GM23338 (cell line): Measurements from ENCODE around the gene TMEM250. TPM values are rescaled to one million over a fixed set of nuclear protein-coding genes. Genes with fewer than 3 reads are reported as not detected.

Experiments used
- ATAC-seq: fragments of 200-7000 bp; cut with Tn5 transposase; 3 replicates; pipeline ENCODE4 v1.9.1; 2020
- DNase-seq: peaks from one replicate; pipeline ENCODE4 v3.0.0-alpha.2; 2015; ENCODE audit warnings: low spot score
- H2AFZ ChIP-seq: fragments of 200-600 bp; sonication (generic); 2 replicates; pipeline ENCODE4 v1.8.0; 2016; ENCODE audit warnings: antibody characterized with exemption, mild to moderate bottlenecking, moderate library complexity
- H3F3A ChIP-seq: fragments of 200-600 bp; sonication (generic); replicated peaks from 2 replicates; pipeline ENCODE4 v1.8.0; 2017; ENCODE audit warnings: antibody characterized with exemption, mixed run types, low read depth
- H3K27ac ChIP-seq: fragments of 200-600 bp; sonication (generic); 2 replicates; pipeline ENCODE4 v1.6.1; 2016; ENCODE audit warnings: low read depth
- H3K27me3 ChIP-seq: fragments of 200-600 bp; sonication (generic); 2 replicates; pipeline ENCODE4 v1.8.0; 2016; ENCODE audit warnings: mild to moderate bottlenecking, mixed run types, moderate library complexity; ENCODE audit not compliant: insufficient read depth
- H3K36me3 ChIP-seq: fragments of 200-600 bp; sonication (generic); 2 replicates; pipeline ENCODE4 v1.8.0; 2016; ENCODE audit warnings: mild to moderate bottlenecking; ENCODE audit not compliant: insufficient read depth
- H3K4me1 ChIP-seq: fragments of 200-600 bp; sonication (generic); 2 replicates; pipeline ENCODE4 v1.8.0; 2016; ENCODE audit warnings: mild to moderate bottlenecking, moderate library complexity; ENCODE audit not compliant: insufficient read depth
- H3K4me2 ChIP-seq: fragments of 200-600 bp; sonication (generic); 2 replicates; pipeline ENCODE4 v1.7.1; 2017; ENCODE audit warnings: mixed run types
- H3K4me3 ChIP-seq: fragments of 200-600 bp; sonication (generic); 2 replicates; pipeline ENCODE4 v1.6.1; 2016; ENCODE audit warnings: mixed run types
- H3K79me2 ChIP-seq: fragments of 200-600 bp; sonication (generic); replicated peaks from 2 replicates; pipeline ENCODE4 v1.8.0; 2017; ENCODE audit warnings: mild to moderate bottlenecking; ENCODE audit not compliant: insufficient read depth
- H3K9me2 ChIP-seq: fragments of 200-600 bp; sonication (generic); 2 replicates; pipeline ENCODE4 v1.8.0; 2017; ENCODE audit not compliant: insufficient read depth
- H4K20me1 ChIP-seq: fragments of 200-600 bp; sonication (generic); replicated peaks from 2 replicates; pipeline ENCODE4 v1.8.0; 2017; ENCODE audit warnings: mild to moderate bottlenecking; ENCODE audit not compliant: insufficient read depth
- H3K27ac Mint-ChIP-seq: 2 replicates; pipeline ENCODE4 v1.8.0; 2020; ENCODE audit warnings: inconsistent platforms, mild to moderate bottlenecking, moderate library complexity, mixed read lengths
- H3K27me3 Mint-ChIP-seq: 3 replicates; pipeline ENCODE4 v1.8.0; 2022; ENCODE audit warnings: low read depth, mild to moderate bottlenecking, moderate library complexity, mixed read lengths, inconsistent platforms; ENCODE audit not compliant: insufficient read depth, poor library complexity
- H3K36me3 Mint-ChIP-seq: 3 replicates; pipeline ENCODE4 v1.8.0; 2021; ENCODE audit warnings: low read depth, mild to moderate bottlenecking, inconsistent platforms, moderate library complexity, mixed read lengths
- H3K4me1 Mint-ChIP-seq: 3 replicates; pipeline ENCODE4 v1.8.0; 2020; ENCODE audit warnings: mild to moderate bottlenecking, inconsistent platforms, mixed read lengths
- H3K4me3 Mint-ChIP-seq: 3 replicates; pipeline ENCODE4 v1.8.0; 2021; ENCODE audit warnings: moderate library complexity, mild to moderate bottlenecking, inconsistent platforms, mixed read lengths
- H3K9me3 Mint-ChIP-seq: 3 replicates; pipeline ENCODE4 v1.8.0; 2020; ENCODE audit warnings: moderate library complexity, mild to moderate bottlenecking, inconsistent platforms, mixed read lengths
- CREB1 ChIP-seq: fragments of 250-450 bp; sonication (Bioruptor Pico); IDR thresholded peaks from 2 replicates; pipeline ENCODE4 v1.5.0; 2020; ENCODE audit warnings: low read depth, mild to moderate bottlenecking, moderate library complexity
- CTCF ChIP-seq, 2 experiments: fragments of 200-600 bp in 1 of 2; sonication (generic) in 1 of 2; conservative IDR thresholded peaks; 2 replicates each; pipeline versions ENCODE4 v1.5.1 to v1.6.1; 2016 to 2017; ENCODE audit warnings: antibody characterized with exemption in 2 of 2, low read depth in 2 of 2, mild to moderate bottlenecking in 2 of 2, moderate library complexity in 1 of 2
- EZH2 ChIP-seq: fragments of 200-600 bp; sonication (generic); IDR thresholded peaks from one replicate; pipeline ENCODE4 v1.8.0; 2017; ENCODE audit warnings: antibody characterized with exemption, mild to moderate bottlenecking, low read depth; ENCODE audit not compliant: unreplicated experiment
- EZH2phosphoT487 ChIP-seq: fragments of 200-600 bp; sonication (generic); IDR thresholded peaks from one replicate; pipeline ENCODE4 v1.8.1; 2018; ENCODE audit warnings: antibody characterized with exemption; ENCODE audit not compliant: unreplicated experiment
- NANOG ChIP-seq: IDR thresholded peaks from 2 replicates; pipeline ENCODE4 v1.6.1; 2016; ENCODE audit warnings: antibody characterized with exemption, borderline replicate concordance
- REST ChIP-seq: IDR thresholded peaks from one replicate; pipeline ENCODE4 v1.6.1; 2018; ENCODE audit warnings: antibody characterized with exemption; ENCODE audit not compliant: unreplicated experiment
- ZNF114 ChIP-seq: fragments of 250-450 bp; sonication (Bioruptor Pico); IDR thresholded peaks from 2 replicates; pipeline ENCODE4 v1.5.0; 2020; ENCODE audit warnings: mild to moderate bottlenecking, moderate library complexity
- ZNF331 ChIP-seq: fragments of 250-450 bp; sonication (Bioruptor Pico); IDR thresholded peaks from 2 replicates; pipeline ENCODE4 v1.5.0; 2020; ENCODE audit warnings: low read depth, mild to moderate bottlenecking, moderate library complexity
- polyA plus RNA-seq: library from polyadenylated mRNA; unstranded; fragments of >200 nt; fragmentation: Nextera tagmentation; extraction: Ambion mirVana; gene quantifications from 2 replicates; pipeline ENCODE4 v1.2.1, GENCODE V29; 2016
- total RNA-seq: library from RNA; depleted of rRNA; stranded (reverse); fragments of >200 nt; shearing (Covaris generic); gene quantifications from 2 replicates; pipeline ENCODE4 v1.2.3, GENCODE V29; 2014
- TF ChIP-seq, protein P1 (sequence below): fragments of 250-450 bp; sonication (Bioruptor Pico); IDR thresholded peaks from 2 replicates; pipeline ENCODE4 v1.5.0; 2020; ENCODE audit warnings: mild to moderate bottlenecking, moderate library complexity

Gene TMEM250
- total and polyA plus RNA-seq, 2 experiments from 2014 or later, result 12.2 to 39.2 TPM

DNA sequence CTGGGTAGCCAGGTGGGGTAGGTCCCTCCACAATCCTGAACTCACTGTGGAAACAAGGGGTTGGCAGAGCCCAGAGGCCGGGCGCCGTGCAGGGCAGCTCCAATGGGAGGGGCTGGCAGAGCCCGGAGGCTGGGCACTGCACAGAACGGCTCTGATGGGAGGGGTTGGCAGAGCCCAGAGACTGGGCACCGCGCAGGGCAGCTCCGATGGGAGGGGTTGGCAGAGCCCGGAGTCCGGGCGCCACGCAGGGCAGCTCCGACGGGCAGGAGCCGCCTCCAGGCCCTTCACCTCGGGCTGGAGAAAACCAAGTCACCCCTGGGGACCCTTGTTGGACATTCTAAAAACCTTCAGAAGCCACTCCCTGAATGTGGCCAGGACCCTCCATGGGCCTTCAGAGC is 32.9 kb downstream of the TMEM250 start:
- ATAC-seq (no peak), DNase-seq (no peak)
- H3K4me3 ChIP-seq, result no peak overlapping the region
- H3K36me3 ChIP-seq, result no peaks in the 10 kb centered on the region
- no peak overlapping the region for H2AFZ ChIP-seq
- H3K79me2 ChIP-seq, result peaks cover 13% of the 10 kb centered on the region
- Mint-ChIP-seq H3K9me3 (no peaks in the 10 kb centered on the region), H3K27me3 (peaks cover 7% of the 10 kb centered on the region), H3K27ac (no peak overlapping the region), H3K36me3 (no peaks in the 10 kb centered on the region), H3K4me3 (no peak overlapping the region), H3K4me1 (peaks cover 20% of the 10 kb centered on the region)
- H3K4me1 ChIP-seq, result peaks cover 19% of the 10 kb centered on the region
- TF ChIP-seq REST (no peak), NANOG (no peak), ZNF114 (CRISPR knock-in tag) (no peak), CTCF (conservative IDR thresholded peaks at IDR 0.05; ENCODE audit: low read depth in 2 of 2) (no peak), EZH2phosphoT487 (no peak), CREB1 (CRISPR knock-in tag) (no peak)
- no peak overlapping the region for H3K4me2 ChIP-seq
- H3K27me3 ChIP-seq, result no peaks in the 10 kb centered on the region
- no peaks in the 10 kb centered on the region for H4K20me1 ChIP-seq
- no peaks in the 10 kb centered on the region for H3K9me2 ChIP-seq
- H3F3A ChIP-seq, result no peaks in the 10 kb centered on the region
- no peak overlapping the region for H3K27ac ChIP-seq

DNA sequence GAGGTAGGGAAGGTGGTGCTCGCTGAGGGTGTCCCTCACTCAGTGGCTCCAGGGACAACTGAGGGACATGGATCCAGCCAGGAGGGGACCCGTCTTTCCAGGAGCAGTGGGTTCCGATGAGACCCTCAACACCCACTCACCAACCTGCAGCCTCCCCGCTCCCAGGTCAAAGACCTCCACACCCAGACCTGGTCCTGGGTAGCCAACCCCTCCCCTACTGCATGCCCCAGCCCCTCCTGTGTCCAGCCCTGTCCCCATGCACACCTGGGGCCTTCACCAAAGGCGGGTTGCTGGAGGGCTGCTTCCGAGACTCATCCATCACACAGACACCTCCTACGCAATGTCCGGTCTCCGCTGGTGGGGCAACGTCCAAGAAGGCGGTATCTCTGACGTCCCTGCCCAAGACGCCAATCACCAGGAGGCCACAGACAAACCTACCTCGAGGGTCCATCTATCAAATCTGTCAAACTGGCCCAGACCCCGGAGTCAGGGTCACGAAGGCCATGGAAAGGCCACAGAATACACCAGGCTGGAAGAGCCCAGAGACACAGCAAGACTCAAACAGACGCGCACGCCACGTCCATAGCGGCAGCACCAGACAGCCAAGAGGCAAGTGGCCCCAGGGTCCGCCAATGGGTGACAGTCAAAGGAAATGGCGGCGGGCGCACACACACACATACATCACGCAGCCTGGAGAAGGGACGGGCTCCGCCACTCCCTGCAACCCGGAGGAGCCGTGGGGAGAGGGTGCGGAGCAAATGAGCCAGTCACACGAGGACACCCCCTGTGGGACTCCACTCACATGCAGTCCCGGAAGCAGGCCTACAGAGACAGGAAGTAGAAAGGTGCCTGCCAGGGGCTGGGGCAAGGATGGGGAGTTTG is 34.4 kb downstream of the TMEM250 start:
- H3K9me3 Mint-ChIP-seq, result no peaks in the 10 kb centered on the region
- H3K27me3 Mint-ChIP-seq, result peaks cover 9% of the 10 kb centered on the region
- H3K27ac ChIP-seq, result no peak overlapping the region
- no peak overlapping the region for H2AFZ ChIP-seq
- H4K20me1 ChIP-seq, result no peaks in the 10 kb centered on the region
- no peak overlapping the region for H3K27ac Mint-ChIP-seq
- no peak overlapping the region for H3K4me2 ChIP-seq
- peaks cover 5% of the 10 kb centered on the region for H3K4me1 ChIP-seq
- H3K4me3 Mint-ChIP-seq, result no peak overlapping the region
- H3K4me1 Mint-ChIP-seq, result peaks cover 11% of the 10 kb centered on the region
- no peaks in the 10 kb centered on the region for H3K36me3 ChIP-seq
- H3F3A ChIP-seq, result no peaks in the 10 kb centered on the region
- DNase-seq, result no peak
- peaks cover 5% of the 10 kb centered on the region for H3K79me2 ChIP-seq
- H3K36me3 Mint-ChIP-seq, result no peaks in the 10 kb centered on the region
- no peak for ATAC-seq
- no peaks in the 10 kb centered on the region for H3K9me2 ChIP-seq
- H3K27me3 ChIP-seq, result no peaks in the 10 kb centered on the region
- H3K4me3 ChIP-seq, result no peak overlapping the region
- TF ChIP-seq ZNF114 (CRISPR knock-in tag) (no peak), EZH2 (no peak), ZNF331 (no peak)
- TF ChIP-seq, protein P1, sequence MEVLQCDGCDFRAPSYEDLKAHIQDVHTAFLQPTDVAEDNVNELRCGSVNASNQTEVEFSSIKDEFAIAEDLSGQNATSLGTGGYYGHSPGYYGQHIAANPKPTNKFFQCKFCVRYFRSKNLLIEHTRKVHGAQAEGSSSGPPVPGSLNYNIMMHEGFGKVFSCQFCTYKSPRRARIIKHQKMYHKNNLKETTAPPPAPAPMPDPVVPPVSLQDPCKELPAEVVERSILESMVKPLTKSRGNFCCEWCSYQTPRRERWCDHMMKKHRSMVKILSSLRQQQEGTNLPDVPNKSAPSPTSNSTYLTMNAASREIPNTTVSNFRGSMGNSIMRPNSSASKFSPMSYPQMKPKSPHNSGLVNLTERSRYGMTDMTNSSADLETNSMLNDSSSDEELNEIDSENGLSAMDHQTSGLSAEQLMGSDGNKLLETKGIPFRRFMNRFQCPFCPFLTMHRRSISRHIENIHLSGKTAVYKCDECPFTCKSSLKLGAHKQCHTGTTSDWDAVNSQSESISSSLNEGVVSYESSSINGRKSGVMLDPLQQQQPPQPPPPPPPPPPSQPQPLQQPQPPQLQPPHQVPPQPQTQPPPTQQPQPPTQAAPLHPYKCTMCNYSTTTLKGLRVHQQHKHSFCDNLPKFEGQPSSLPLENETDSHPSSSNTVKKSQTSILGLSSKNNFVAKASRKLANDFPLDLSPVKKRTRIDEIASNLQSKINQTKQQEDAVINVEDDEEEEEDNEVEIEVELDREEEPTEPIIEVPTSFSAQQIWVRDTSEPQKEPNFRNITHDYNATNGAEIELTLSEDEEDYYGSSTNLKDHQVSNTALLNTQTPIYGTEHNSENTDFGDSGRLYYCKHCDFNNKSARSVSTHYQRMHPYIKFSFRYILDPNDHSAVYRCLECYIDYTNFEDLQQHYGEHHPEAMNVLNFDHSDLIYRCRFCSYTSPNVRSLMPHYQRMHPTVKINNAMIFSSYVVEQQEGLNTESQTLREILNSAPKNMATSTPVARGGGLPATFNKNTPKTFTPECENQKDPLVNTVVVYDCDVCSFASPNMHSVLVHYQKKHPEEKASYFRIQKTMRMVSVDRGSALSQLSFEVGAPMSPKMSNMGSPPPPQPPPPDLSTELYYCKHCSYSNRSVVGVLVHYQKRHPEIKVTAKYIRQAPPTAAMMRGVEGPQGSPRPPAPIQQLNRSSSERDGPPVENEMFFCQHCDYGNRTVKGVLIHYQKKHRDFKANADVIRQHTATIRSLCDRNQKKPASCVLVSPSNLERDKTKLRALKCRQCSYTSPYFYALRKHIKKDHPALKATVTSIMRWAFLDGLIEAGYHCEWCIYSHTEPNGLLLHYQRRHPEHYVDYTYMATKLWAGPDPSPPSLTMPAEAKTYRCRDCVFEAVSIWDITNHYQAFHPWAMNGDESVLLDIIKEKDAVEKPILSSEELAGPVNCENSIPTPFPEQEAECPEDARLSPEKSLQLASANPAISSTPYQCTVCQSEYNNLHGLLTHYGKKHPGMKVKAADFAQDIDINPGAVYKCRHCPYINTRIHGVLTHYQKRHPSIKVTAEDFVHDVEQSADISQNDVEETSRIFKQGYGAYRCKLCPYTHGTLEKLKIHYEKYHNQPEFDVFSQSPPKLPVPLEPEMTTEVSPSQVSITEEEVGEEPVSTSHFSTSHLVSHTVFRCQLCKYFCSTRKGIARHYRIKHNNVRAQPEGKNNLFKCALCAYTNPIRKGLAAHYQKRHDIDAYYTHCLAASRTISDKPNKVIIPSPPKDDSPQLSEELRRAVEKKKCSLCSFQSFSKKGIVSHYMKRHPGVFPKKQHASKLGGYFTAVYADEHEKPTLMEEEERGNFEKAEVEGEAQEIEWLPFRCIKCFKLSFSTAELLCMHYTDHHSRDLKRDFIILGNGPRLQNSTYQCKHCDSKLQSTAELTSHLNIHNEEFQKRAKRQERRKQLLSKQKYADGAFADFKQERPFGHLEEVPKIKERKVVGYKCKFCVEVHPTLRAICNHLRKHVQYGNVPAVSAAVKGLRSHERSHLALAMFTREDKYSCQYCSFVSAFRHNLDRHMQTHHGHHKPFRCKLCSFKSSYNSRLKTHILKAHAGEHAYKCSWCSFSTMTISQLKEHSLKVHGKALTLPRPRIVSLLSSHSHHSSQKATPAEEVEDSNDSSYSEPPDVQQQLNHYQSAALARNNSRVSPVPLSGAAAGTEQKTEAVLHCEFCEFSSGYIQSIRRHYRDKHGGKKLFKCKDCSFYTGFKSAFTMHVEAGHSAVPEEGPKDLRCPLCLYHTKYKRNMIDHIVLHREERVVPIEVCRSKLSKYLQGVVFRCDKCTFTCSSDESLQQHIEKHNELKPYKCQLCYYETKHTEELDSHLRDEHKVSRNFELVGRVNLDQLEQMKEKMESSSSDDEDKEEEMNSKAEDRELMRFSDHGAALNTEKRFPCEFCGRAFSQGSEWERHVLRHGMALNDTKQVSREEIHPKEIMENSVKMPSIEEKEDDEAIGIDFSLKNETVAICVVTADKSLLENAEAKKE (CRISPR knock-in tag), result no peak
